Gastroesophageal sphincter (tissue), 4 donors: ENCODE data around the gene DUSP9. TPM values are rescaled to one million over a fixed set of nuclear protein-coding genes. Genes with fewer than 3 reads are reported as not detected.
A peak's percentile ranks its signal among the peaks of the same experiment; 100 is the strongest.

Experiments used
- ATAC-seq: fragments of 150-250 bp; one replicate; pipeline ENCODE4 v1.9.1; 2016; ENCODE audit warnings: mild to moderate bottlenecking, moderate library complexity
- H3K27ac ChIP-seq, 4 donors: fragments of 200-600 bp; sonication (generic) in 3 of 4; 1 replicate in 3 of 4; 2 replicates in 1 of 4; pipeline ENCODE4 v1.5.1; 2016 to 2019
- H3K27me3 ChIP-seq: fragments of 200-600 bp; sonication (generic); one replicate; pipeline ENCODE4 v1.5.1; 2019
- H3K36me3 ChIP-seq, 2 donors: fragments of 200-600 bp; sonication (generic); one replicate each; pipeline ENCODE4 v1.5.1; 2019; ENCODE audit warnings: control low read depth in 1 of 2
- H3K4me1 ChIP-seq, 3 donors: fragments of 200-600 bp; sonication (generic); 1 replicate in 2 of 3; 2 replicates in 1 of 3; pipeline ENCODE4 v1.5.1; 2016 to 2019; ENCODE audit warnings: control low read depth in 2 of 3
- H3K4me3 ChIP-seq, 2 donors: fragments of 200-600 bp; sonication (generic); one replicate each; pipeline ENCODE4 v1.5.1; 2019; ENCODE audit warnings: mild to moderate bottlenecking in 1 of 2, moderate library complexity in 1 of 2
- H3K9me3 ChIP-seq, 3 donors: fragments of 200-600 bp; sonication (generic); one replicate each; pipeline ENCODE4 v1.5.1; 2017 to 2019; ENCODE audit warnings: control low read depth in 2 of 3
- EP300 ChIP-seq: sonication (generic); formaldehyde crosslinking; IDR thresholded peaks from one replicate; pipeline ENCODE4 v1.6.1; 2017; ENCODE audit warnings: antibody characterized with exemption, mild to moderate bottlenecking
- POLR2A ChIP-seq, 2 donors: fragments of 450-650 bp; IDR thresholded peaks; one replicate each; pipeline ENCODE4 v1.6.1; 2017; ENCODE audit warnings: antibody characterized with exemption in 2 of 2, mild to moderate bottlenecking in 2 of 2, moderate library complexity in 1 of 2
- POLR2AphosphoS5 ChIP-seq: sonication (generic); formaldehyde crosslinking; IDR thresholded peaks from one replicate; pipeline ENCODE4 v1.6.1; 2017; ENCODE audit warnings: antibody characterized with exemption
- WGBS, 2 donors: methylation state at CpG; one replicate each; pipeline ENCODE4 v1.1.5; 2018; ENCODE audit warnings: low coverage in 1 of 2; 5-methylcytosine and 5-hydroxymethylcytosine counted together
- total RNA-seq, 4 donors: library from RNA; depleted of rRNA; stranded (reverse); fragments of >200 nt; gene quantifications; one replicate each; pipeline ENCODE4 v1.1.0, GENCODE V29; 2016
- TF ChIP-seq, protein P1 (sequence below), 4 experiments: fragments of 200-600 bp in 2 of 4; fragments of 450-650 bp in 2 of 4; sonication (generic) in 1 of 4; IDR thresholded peaks; one replicate each; pipeline ENCODE4 v1.5.1; 2017 to 2019; ENCODE audit warnings: antibody characterized with exemption in 4 of 4, mild to moderate bottlenecking in 2 of 4, moderate library complexity in 2 of 4

Gene DUSP9
- total RNA-seq, 4 donors from 2014 or later: not detected

DNA sequence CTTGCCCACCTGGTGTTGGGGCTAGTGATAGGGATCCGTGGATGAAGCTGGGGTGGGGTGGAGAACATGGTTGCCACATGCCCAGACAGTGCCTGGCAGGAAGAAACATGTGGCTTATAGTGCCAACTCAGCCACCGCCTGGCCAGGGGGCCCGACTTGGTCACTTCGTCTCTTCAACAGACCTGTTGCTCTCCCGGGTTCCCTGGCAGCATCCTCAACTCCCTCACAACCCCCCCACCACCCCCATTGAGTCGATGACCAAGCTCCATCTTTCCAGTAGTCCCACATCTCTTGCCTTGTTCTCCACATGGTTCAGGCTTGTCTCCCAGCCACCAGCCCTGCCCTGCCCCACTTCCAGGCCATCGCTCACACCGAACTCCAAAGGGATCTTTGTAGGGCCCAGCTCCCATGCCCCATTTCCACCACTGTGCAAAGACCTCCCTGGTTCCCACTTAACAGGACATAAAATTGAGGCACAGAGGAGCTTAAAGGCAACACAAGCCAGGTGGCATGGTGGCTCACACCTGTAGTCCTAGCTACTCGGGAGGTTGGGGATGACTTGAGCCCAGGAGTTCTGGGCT lies 18.8 kb downstream of the DUSP9 start:
- TF ChIP-seq EP300 (no peak), POLR2A (IDR thresholded peaks at IDR 0.05) (no peak), POLR2AphosphoS5 (no peak)
- TF ChIP-seq, protein P1, sequence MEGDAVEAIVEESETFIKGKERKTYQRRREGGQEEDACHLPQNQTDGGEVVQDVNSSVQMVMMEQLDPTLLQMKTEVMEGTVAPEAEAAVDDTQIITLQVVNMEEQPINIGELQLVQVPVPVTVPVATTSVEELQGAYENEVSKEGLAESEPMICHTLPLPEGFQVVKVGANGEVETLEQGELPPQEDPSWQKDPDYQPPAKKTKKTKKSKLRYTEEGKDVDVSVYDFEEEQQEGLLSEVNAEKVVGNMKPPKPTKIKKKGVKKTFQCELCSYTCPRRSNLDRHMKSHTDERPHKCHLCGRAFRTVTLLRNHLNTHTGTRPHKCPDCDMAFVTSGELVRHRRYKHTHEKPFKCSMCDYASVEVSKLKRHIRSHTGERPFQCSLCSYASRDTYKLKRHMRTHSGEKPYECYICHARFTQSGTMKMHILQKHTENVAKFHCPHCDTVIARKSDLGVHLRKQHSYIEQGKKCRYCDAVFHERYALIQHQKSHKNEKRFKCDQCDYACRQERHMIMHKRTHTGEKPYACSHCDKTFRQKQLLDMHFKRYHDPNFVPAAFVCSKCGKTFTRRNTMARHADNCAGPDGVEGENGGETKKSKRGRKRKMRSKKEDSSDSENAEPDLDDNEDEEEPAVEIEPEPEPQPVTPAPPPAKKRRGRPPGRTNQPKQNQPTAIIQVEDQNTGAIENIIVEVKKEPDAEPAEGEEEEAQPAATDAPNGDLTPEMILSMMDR (IDR thresholded peaks at IDR 0.05): no peak
- Histone ChIP-seq H3K4me3 (no peak overlapping the region), H3K27ac (no peak overlapping the region), H3K36me3 (no peaks in the 10 kb centered on the region), H3K9me3 (no peaks in the 10 kb centered on the region), H3K4me1 (peaks cover 0 to 13% (median 0%) of the 10 kb centered on the region in 3 donors), H3K27me3 (peaks cover 14% of the 10 kb centered on the region)
- no peak for ATAC-seq
- WGBS, 2 donors: 58 to 73% methylated on average over 2 to 8 of the region's 9 CpGs

DNA sequence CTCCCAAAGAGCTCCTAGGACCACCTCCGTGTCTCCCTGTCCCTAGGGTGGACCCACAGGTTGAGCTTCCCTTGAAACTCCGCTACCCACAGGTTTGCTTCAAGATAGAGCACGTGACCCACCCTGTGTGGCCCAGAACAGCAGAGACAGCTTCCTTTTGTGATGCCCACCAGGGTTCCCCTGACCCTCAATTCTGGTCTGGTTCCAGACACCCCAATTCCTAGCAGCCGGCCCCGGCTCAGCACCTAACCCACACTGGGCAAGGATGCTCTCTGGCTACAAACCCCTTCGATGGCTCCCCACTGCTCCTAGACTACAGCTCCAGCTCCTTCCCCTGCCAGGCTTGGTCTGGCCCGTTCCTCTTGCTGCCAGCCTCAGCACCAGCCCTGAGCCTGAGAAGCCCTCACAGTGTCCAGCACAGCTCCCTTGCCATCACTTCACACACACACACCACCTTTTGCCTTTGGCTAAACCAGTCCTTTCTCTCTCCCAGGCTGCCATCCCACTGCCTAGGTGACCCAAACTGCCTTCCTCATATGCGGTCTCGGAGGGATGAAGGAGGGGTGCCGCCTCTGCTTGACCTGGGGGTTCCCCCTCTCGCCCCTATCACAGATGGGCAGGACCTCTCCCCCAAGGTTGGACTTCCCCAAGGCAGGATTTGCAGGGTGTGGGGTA lies 20.4 kb downstream of the DUSP9 start:
- WGBS, 2 donors: 64% methylated on average over 5 of the region's 11 CpGs; no CpG with 5 or more reads in 1 of the 2 donors
- H3K36me3 ChIP-seq: no peaks in the 10 kb centered on the region
- no peak for ATAC-seq
- peaks cover 10% of the 10 kb centered on the region for H3K27me3 ChIP-seq
- peaks cover 0 to 9% (median 0%) of the 10 kb centered on the region in 3 donors for H3K4me1 ChIP-seq
- H3K9me3 ChIP-seq: no peaks in the 10 kb centered on the region
- no peak overlapping the region for H3K4me3 ChIP-seq
- TF ChIP-seq EP300 (no peak), POLR2AphosphoS5 (no peak)
- no peak overlapping the region for H3K27ac ChIP-seq

DNA sequence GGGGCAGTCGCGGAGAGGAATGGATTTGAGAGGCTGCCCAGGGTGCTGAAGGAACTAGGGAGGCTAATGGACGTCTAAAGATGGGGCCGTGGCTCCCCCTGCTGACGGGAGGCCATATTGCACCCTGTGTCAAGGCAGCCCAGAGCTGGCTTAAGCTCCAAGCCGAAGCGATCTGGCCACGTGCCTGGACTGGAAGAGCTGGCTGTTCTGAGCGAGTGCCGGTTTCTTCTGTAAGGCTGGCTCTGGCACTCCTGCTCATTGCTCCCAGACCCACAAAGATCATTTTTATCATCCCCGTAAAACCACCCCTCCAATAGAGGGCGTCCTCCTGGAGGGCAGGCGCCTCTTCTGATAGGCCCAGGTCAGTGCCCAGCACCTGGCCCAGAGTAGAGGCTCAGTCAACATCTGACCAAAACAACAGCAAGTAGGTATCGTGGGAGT lies 21.0 kb downstream of the DUSP9 start:
- H3K27me3 ChIP-seq: peaks cover 8% of the 10 kb centered on the region
- H3K4me3 ChIP-seq: no peak overlapping the region
- H3K4me1 ChIP-seq: peaks cover 0 to 10% (median 0%) of the 10 kb centered on the region in 3 donors
- TF ChIP-seq EP300: no peak
- no peak for TF ChIP-seq POLR2A (IDR thresholded peaks at IDR 0.05)
- TF ChIP-seq, protein P1 (IDR thresholded peaks at IDR 0.05): peak; percentile 43 to 80 (median 74)
- TF ChIP-seq POLR2AphosphoS5: peak; percentile 12
- H3K27ac ChIP-seq: peak overlapping the region in 3 of 4 donors; percentile 37 to 55 (median 37)
- 13% methylated on average over 3 of the region's 14 CpGs; no CpG with 5 or more reads in 1 of the 2 donors for WGBS, 2 donors
- H3K9me3 ChIP-seq: no peaks in the 10 kb centered on the region
- H3K36me3 ChIP-seq: no peaks in the 10 kb centered on the region
- peak; percentile 83 for ATAC-seq

DNA sequence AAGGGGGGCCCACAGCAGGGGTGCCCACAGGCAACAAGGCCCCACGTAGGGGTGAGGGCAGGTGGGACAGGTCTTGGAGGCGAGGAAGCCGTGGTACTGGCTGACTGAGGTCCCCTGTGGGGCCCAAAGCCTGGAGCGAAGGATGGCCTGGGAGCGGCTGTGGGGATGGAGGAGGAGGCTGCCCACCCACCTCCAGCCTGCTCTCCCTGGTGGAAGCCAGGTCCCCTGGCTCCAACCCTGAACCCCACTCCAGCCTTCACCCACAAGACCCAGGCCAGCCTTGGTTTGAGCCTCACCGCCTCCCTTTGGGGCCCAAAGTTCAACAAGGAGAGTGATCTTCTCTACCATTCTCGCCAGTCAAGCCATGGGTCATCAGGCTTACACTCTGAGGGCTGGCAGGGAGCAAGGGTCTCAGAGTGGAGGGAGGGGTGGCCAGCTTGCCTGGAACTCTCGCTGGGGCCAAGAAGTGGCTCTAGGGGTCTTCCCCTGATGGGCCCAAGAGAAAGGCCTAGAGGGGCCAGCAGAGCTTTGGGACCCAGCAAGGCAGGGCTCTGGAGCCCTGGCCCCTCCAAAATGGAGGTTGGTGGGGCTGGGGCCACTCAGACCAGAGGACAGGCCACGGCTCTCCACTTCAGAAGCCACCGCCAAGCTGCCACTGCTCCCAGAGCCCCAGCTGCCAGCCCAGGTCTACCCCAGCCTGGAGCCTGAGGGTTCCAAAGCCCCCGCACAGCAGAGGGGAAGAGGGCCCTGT lies 21.6 kb downstream of the DUSP9 start:
- no peaks in the 10 kb centered on the region for H3K9me3 ChIP-seq
- no peak overlapping the region for H3K4me3 ChIP-seq
- peaks cover 5% of the 10 kb centered on the region for H3K27me3 ChIP-seq
- ATAC-seq: no peak
- no peak for TF ChIP-seq POLR2AphosphoS5
- no peak for TF ChIP-seq POLR2A (IDR thresholded peaks at IDR 0.05)
- TF ChIP-seq, protein P1 (IDR thresholded peaks at IDR 0.05): no peak
- no peak for TF ChIP-seq EP300
- peaks cover 0 to 14% (median 0%) of the 10 kb centered on the region in 3 donors for H3K4me1 ChIP-seq
- WGBS, 2 donors: 83% methylated on average over 4 of the region's 11 CpGs; no CpG with 5 or more reads in 1 of the 2 donors
- peak overlapping the region in 3 of 4 donors; percentile 37 to 55 (median 37) for H3K27ac ChIP-seq
- no peaks in the 10 kb centered on the region for H3K36me3 ChIP-seq

DNA sequence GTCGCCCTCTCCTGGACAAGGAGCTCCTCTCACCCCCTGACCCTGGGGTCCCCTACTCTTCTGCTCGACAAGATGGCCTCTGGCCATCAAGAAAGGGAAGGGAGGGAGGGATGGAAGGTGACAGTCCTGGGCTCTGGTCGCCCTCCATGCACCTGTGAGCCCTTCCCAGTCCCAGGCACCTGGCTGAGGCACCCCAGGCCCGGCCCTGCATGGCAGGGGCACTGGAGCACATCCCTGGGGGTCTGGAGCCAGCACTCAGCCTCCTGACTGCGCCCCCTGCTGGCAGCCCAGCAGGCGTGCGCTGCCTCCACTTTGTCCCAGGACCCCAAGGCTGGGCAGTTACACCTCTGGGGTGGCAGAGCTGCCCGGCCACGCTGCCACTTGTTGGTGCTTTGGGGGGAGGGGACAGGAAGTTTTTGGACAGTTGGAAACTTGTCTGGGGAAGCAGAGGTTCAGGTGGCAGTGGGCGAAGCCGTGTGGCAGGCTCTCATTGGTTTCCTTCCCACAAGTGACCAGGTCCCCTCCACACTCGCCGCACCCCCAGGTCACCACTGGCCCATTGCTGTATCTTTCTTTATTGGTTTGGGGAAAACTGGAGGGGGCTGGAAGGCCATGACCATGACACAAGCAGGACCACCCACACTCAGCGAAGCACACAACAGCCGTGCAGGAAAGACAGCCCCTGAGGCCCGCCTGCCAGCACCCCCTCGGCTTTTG lies 22.3 kb downstream of the DUSP9 start:
- TF ChIP-seq, protein P1 (IDR thresholded peaks at IDR 0.05): peak in 3 of 4 experiments; percentile 46 to 79 (median 56)
- TF ChIP-seq POLR2AphosphoS5: no peak
- Histone ChIP-seq H3K27ac (peak overlapping the region in 2 of 4 donors; percentile 37 to 55), H3K36me3 (no peaks in the 10 kb centered on the region), H3K4me1 (peaks cover 0 to 14% (median 0%) of the 10 kb centered on the region in 3 donors), H3K4me3 (no peak overlapping the region), H3K27me3 (peaks cover 9% of the 10 kb centered on the region), H3K9me3 (no peaks in the 10 kb centered on the region)
- ATAC-seq: no peak
- WGBS, 2 donors: no CpG with 5 or more reads among the region's 17 CpGs
